Peyer's patch (tissue), 4 donors: ENCODE results near the gene ZYG11B. TPM values are rescaled to one million over a fixed set of nuclear protein-coding genes. Genes with fewer than 3 reads are reported as not detected.
A peak's percentile ranks its signal among the peaks of the same experiment; 100 is the strongest.
"Not testable (repeated sequence)": the region's sequence is repeated elsewhere in the genome, so short reads cannot be mapped to it uniquely, and the experiment has no call there.

Experiments used
- DNase-seq, 3 donors: peaks; one replicate each; pipeline ENCODE4 v3.0.0-alpha.2; 2017 to 2019
- H3K27ac ChIP-seq, 4 donors: fragments of 200-600 bp; sonication (generic); one replicate each; pipeline ENCODE4 v1.5.1; 2016 to 2019
- H3K27me3 ChIP-seq, 2 donors: fragments of 200-600 bp; sonication (generic); one replicate each; pipeline ENCODE4 v1.5.1; 2019
- H3K36me3 ChIP-seq, 3 donors: fragments of 200-600 bp; sonication (generic); one replicate each; pipeline ENCODE4 v1.5.1; 2016 to 2019
- H3K4me1 ChIP-seq, 4 donors: fragments of 200-600 bp; sonication (generic); one replicate each; pipeline ENCODE4 v1.5.1; 2016 to 2019
- H3K4me3 ChIP-seq, 4 donors: fragments of 200-600 bp; sonication (generic); 1 replicate in 3 of 4; 2 replicates in 1 of 4; pipeline ENCODE4 v1.5.1; 2016 to 2019; ENCODE audit warnings: mild to moderate bottlenecking in 1 of 4
- H3K9me3 ChIP-seq, 4 donors: fragments of 200-600 bp; sonication (generic); one replicate each; pipeline ENCODE4 v1.5.1; 2016 to 2019; ENCODE audit warnings: mild to moderate bottlenecking in 1 of 4
- POLR2A ChIP-seq, 2 donors: fragments of 450-650 bp; IDR thresholded peaks; one replicate each; pipeline ENCODE4 v1.5.1; 2017; ENCODE audit warnings: antibody characterized with exemption in 2 of 2, mild to moderate bottlenecking in 2 of 2, moderate library complexity in 2 of 2
- total RNA-seq, 4 donors: library from RNA; depleted of rRNA; stranded (reverse); fragments of >200 nt; gene quantifications; one replicate each; pipeline ENCODE4 v1.1.0, GENCODE V29; 2016
- TF ChIP-seq, protein P1 (sequence below), 6 experiments: fragments of 450-650 bp in 4 of 6; fragments of 200-600 bp in 2 of 6; sonication (generic) in 1 of 6; IDR thresholded peaks; one replicate each; pipeline ENCODE4 v1.5.1; 2017 to 2019; ENCODE audit warnings: antibody characterized with exemption in 6 of 6, mild to moderate bottlenecking in 3 of 6, moderate library complexity in 1 of 6

The ZYG11B gene
- total RNA-seq, 4 donors from 2014 or later: 21.4 to 36.3 (median 27.8) TPM

DNA sequence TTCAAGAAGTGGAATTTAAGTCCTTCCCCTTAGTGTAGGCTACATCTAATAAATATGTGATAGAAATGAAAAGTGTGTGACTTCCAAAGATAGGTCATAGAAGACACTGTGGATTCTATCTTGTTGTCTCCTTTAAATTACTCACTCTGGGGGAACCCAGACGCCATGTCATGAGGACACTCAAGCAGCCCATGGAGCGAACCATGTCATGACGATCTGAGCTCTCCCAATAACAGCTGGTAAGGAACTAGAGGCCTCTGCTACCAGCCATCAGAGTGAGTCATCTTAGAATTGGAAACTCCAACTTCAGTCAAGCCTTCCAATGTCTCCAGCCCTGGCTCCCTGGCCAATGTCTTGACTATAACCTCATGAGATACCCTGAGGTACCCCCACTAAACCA is 34.4 kb upstream of the ZYG11B start:
- Histone ChIP-seq H3K4me3 (no peak overlapping the region), H3K27ac (no peak overlapping the region), H3K27me3 (no peaks in the 10 kb centered on the region), H3K36me3 (peaks cover 0 to 45% (median 0%) of the 10 kb centered on the region in 3 donors), H3K4me1 (no peaks in the 10 kb centered on the region), H3K9me3 (no peaks in the 10 kb centered on the region)
- TF ChIP-seq, protein P1, sequence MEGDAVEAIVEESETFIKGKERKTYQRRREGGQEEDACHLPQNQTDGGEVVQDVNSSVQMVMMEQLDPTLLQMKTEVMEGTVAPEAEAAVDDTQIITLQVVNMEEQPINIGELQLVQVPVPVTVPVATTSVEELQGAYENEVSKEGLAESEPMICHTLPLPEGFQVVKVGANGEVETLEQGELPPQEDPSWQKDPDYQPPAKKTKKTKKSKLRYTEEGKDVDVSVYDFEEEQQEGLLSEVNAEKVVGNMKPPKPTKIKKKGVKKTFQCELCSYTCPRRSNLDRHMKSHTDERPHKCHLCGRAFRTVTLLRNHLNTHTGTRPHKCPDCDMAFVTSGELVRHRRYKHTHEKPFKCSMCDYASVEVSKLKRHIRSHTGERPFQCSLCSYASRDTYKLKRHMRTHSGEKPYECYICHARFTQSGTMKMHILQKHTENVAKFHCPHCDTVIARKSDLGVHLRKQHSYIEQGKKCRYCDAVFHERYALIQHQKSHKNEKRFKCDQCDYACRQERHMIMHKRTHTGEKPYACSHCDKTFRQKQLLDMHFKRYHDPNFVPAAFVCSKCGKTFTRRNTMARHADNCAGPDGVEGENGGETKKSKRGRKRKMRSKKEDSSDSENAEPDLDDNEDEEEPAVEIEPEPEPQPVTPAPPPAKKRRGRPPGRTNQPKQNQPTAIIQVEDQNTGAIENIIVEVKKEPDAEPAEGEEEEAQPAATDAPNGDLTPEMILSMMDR (IDR thresholded peaks at IDR 0.05): no peak
- TF ChIP-seq POLR2A (IDR thresholded peaks at IDR 0.05): no peak
- no peak for DNase-seq

DNA sequence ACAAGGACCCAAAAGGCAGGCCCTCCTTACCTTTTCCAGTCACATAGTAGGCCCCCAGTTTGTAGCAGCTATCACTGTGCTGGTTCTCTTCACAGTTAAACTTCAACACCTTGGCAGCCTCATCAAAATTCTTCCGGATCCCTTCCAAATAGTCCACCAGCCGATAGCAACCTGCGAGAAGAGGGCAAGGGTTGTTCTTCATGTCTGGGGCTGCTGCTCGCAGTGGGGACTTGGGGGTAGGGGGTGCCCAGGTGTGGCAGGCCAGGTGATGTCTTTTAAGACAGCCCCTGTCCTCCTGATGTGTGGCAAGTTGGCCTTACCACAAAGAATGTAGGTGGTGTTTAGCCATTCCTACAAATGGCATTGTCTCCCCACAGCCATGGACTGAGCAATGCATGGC is 33.6 kb upstream of the ZYG11B start:
- H3K9me3 ChIP-seq: no peaks in the 10 kb centered on the region
- TF ChIP-seq POLR2A (IDR thresholded peaks at IDR 0.05): no peak
- TF ChIP-seq, protein P1 (IDR thresholded peaks at IDR 0.05): no peak
- H3K4me1 ChIP-seq: peaks cover 0 to 5% (median 0%) of the 10 kb centered on the region in 4 donors

DNA sequence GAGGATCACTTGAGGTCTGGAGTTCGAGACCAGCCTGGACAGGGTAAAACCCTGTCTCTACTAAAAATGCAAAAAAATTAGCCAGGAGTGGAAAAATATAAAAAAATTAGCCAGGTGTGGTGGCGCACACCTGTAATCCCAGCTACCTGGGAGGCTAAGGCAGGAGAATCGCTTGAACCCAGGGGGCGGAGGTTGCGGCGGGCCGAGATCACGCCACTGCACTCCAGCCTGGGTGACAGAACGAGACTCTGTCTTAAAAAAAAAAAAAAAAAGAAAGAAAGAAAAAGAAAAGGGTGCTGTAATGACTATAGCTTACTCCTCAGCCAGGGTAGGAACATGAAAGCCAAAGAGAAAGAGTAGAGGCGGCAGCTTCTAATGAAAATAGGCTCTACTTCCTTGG is 32.9 kb upstream of the ZYG11B start:
- H3K36me3 ChIP-seq: peaks cover 0 to 31% (median 0%) of the 10 kb centered on the region in 3 donors
- not testable (repeated sequence) for H3K27me3 ChIP-seq, H3K9me3 ChIP-seq, H3K27ac ChIP-seq, H3K4me3 ChIP-seq, DNase-seq, H3K4me1 ChIP-seq

More for the DNA sequence above, 33.6 kb upstream of the ZYG11B start:
- no peak for DNase-seq
- Histone ChIP-seq H3K36me3 (peaks cover 0 to 38% (median 0%) of the 10 kb centered on the region in 3 donors), H3K27ac (no peak overlapping the region), H3K4me3 (no peak overlapping the region), H3K27me3 (no peaks in the 10 kb centered on the region)

- Histone ChIP-seq H3K36me3 (peaks cover 0 to 26% (median 0%) of the 10 kb centered on the region in 3 donors), H3K4me1 (peaks cover 0 to 9% (median 0%) of the 10 kb centered on the region in 4 donors), H3K4me3 (no peak overlapping the region), H3K27ac (no peak overlapping the region), H3K9me3 (no peaks in the 10 kb centered on the region), H3K27me3 (no peaks in the 10 kb centered on the region)
- DNase-seq: no peak
- no peak for TF ChIP-seq POLR2A (IDR thresholded peaks at IDR 0.05)
- TF ChIP-seq, protein P1 (IDR thresholded peaks at IDR 0.05): no peak
These were observed 32.4 kb upstream of the ZYG11B start for GRCh38 chr1:52693843-52694242.

GRCh38 chr1:52695627-52696026 is 30.6 kb upstream of the ZYG11B start:
- peaks cover 0 to 24% (median 0%) of the 10 kb centered on the region in 3 donors for H3K36me3 ChIP-seq
- H3K4me3 ChIP-seq: no peak overlapping the region
- peaks cover 0 to 9% (median 0%) of the 10 kb centered on the region in 4 donors for H3K4me1 ChIP-seq
- H3K27me3 ChIP-seq: no peaks in the 10 kb centered on the region
- no peak for DNase-seq
- H3K27ac ChIP-seq: no peak overlapping the region
- H3K9me3 ChIP-seq: no peaks in the 10 kb centered on the region
- TF ChIP-seq, protein P1 (IDR thresholded peaks at IDR 0.05): no peak
- no peak for TF ChIP-seq POLR2A (IDR thresholded peaks at IDR 0.05)

DNA sequence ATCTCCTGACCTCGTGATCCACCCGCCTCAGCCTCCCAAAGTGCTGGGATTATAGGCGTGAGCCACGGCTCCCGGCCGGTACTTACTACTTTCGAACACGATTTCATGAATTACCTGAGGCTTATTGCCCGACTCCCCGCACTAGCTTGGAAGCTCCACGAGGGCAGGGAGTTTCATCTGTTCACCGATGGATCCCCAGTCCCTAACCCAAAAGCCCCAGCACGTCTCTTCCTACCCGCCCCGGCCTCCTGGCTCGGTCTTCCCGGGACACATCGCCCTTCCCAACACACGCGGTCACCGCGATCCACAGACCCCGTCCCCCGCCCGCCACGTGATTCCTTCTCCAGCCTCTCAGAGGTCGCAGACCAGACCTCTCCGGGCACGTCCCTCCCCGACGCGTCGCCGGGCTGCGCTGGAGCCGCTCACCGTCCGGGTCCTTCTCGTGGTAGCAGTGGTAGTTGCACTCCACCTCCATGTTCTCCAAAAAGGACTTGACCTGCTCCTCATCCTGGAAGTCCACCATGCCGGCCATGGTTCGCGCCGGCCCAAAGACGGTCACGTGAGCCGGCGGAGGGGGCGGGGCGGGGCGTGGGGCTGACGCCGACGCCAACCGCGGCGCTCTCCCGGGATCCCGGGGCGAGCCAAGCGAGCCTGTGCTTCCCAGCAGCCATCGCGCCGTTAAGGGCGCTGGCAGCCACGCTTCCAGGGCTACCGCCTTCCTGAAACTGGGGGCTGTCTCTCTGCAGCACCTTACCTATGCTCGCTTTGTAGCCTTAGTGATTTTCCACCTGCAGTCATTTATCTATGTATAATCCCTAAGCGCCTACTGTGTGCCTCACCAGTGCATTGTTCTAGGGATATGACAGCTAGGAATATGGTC is 28.2 kb upstream of the ZYG11B start, which contains the start of gene COA7:
COA7 (minus strand) TSS at position 553 of the 880 bp plus-strand sequence; CDS start at position 532, 21 bp downstream.
- H3K4me1 ChIP-seq: peaks cover 0 to 9% (median 0%) of the 10 kb centered on the region in 4 donors

More for the DNA sequence above, 28.2 kb upstream of the ZYG11B start, which contains the start of gene COA7:
- Histone ChIP-seq H3K4me3 (peak within 1 kb of the TSS; percentile 63 to 76 (median 75)), H3K27me3 (no peaks in the 10 kb centered on the region), H3K36me3 (peaks cover 0 to 2% (median 0%) of the 10 kb centered on the region in 3 donors), H3K27ac (peak within 1 kb of the TSS; percentile 74 to 95 (median 86)), H3K9me3 (no peaks in the 10 kb centered on the region)
- peak; percentile 80 to 92 (median 91) for DNase-seq
- peak in 1 of 2 donors; percentile 34 for TF ChIP-seq POLR2A (IDR thresholded peaks at IDR 0.05)
- TF ChIP-seq, protein P1 (IDR thresholded peaks at IDR 0.05): no peak
